Measurements from ENCODE around the gene PRB2.

- TF ChIP-seq POLR2AphosphoS5 (IDR thresholded peaks at IDR 0.05), result no peak
- TF ChIP-seq, protein P1, sequence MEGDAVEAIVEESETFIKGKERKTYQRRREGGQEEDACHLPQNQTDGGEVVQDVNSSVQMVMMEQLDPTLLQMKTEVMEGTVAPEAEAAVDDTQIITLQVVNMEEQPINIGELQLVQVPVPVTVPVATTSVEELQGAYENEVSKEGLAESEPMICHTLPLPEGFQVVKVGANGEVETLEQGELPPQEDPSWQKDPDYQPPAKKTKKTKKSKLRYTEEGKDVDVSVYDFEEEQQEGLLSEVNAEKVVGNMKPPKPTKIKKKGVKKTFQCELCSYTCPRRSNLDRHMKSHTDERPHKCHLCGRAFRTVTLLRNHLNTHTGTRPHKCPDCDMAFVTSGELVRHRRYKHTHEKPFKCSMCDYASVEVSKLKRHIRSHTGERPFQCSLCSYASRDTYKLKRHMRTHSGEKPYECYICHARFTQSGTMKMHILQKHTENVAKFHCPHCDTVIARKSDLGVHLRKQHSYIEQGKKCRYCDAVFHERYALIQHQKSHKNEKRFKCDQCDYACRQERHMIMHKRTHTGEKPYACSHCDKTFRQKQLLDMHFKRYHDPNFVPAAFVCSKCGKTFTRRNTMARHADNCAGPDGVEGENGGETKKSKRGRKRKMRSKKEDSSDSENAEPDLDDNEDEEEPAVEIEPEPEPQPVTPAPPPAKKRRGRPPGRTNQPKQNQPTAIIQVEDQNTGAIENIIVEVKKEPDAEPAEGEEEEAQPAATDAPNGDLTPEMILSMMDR (IDR thresholded peaks at IDR 0.05), result no peak
Measured at GRCh38 chr12:11408096-11408495, 12.7 kb upstream of the PRB2 start.
